Stimulated activated CD4-positive, alpha-beta T cell treated with anti-CD3 and anti-CD28 coated beads, Interleukin-1b, Interleukin-23, amount 100 ng/mL, for 48 hours (primary cell): ENCODE measurements around the gene DNAJC17.
A peak's percentile ranks its signal among the peaks of the same experiment; 100 is the strongest.

Source experiments
- DNase-seq: peaks from one replicate; pipeline ENCODE4 v3.0.0-alpha.2; 2020

Gene DNAJC17

DNA sequence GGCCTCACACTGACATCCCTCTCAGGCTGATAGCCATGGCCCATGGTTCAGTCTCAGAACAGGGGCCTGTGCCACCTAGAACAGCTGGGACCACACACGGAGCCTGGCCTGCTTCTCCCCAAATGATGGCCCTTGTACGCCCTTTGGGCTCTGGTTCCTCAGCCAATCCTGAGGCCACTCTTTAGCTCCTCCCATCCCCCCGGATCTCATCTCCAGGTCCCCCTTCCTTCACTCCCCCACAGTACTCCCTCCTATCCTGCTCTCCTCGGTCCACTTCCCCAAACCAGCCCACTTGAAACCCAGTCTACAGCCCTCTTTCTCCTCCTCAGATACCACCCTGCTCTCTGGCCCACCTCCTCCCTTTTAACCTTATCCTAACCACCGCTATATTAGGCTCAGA lies 18.2 kb downstream of the DNAJC17 start:
- DNase-seq: no peak

DNA sequence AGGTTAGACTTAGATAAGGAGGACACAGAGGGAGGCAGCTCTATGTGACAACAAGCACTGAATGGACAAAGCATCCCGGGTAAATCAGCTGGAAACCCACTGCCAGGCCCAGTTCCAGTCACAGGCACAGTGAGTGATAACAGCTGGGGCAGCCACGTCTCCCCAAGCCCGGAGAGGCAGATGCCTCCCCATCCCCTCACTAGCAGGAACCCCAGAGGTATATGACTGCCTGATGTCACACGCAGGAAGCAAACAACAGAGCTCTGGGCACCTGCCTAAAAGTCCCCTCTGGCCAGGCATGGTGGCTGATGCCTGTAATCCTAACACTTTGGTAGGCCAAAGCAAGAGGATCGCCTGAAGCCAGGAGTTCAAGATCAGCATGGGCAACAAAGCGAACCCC lies 19.3 kb downstream of the DNAJC17 start:
- DNase-seq: no peak

DNA sequence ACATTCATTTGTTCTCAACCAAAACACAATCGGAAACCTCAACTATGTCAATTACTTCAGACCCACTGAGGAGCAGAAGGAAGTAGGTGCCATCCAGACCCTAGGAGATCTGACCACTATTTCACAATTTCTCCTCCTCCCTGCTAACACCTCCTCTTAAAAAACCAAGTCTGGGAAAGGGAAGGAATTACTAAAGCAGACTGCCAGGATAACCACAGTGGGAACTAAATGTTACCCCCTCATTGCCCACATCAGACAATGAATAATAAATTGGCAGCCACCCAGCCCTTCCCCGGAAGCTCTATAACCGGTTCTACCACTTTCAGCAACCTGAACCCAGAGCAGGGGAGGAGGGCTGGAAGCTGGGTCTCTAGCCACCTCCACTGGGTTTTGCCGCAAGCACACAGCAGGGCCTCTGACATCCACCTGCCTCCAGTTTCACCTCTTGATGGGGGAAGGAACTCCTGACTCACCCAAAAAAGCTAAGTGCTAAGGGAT lies 19.9 kb downstream of the DNAJC17 start:
- peak; percentile 71 for DNase-seq

DNA sequence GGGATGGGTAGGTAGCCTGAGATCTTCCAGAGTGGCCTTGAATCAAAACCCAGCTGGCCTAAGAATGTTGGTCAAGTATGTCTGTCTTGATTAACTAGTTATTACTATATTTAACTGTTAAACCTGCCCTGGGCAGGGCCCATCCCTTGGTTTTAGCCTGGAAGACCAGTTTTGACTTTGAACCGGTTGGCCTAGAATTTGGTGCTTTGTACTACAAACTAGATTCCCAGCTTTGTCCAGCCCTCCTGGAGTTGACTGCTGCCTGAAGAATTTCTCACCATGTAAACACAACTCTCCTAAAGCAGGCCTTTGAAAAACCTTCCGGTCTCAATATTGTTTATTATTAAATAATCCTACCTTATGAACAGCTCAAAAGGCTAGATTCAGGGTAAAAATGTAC lies 21.5 kb downstream of the DNAJC17 start:
- DNase-seq: no peak

DNA sequence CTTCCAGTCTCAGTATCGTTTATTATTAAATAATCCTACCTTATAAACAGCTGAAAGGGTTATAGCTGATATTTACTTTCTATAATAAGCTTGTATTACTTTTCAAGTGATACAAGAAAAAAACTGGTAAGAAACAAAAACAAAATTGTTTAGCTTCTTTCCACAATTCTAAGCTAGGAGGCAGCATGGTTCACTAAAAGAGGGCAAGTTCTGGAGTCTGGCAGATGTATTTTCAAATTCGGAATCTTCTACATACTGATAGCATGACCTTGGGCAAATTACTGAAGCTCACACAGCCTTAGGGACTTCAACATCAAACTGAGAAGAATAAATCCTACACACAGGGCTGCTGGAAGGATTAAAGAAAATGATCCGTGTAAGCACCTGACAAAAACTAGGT lies 22.1 kb downstream of the DNAJC17 start:
- DNase-seq: no peak

DNA sequence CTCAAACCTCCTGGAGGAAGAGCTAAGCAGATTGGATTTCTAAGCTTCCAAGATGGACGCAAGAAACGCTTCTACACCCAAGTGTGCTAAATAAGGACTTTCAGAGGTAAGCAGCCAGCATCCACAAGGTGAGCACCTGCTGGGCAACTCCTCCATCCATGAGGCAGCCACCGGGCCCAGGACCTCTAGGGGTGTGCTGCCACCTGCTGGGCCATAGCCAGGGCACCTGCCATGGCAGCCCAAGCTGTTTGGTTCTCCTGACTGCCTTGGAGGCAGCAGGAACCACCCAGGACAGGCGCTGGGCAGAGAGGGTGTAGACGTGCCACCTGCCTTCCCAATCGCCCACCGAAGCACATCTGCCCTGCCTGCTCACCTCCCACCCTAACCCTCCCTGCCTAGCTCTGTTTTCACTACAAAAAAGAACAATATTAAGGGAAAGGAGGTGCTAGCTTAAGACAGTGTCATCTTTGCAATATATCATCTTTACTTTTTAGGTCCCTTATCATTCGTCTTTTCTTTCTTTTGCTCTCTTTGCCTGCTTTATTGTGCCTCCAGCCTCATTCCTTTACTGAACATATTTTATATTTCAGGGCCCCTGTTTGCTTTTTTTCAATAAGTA lies 24.6 kb downstream of the DNAJC17 start:
- DNase-seq: peak; percentile 83

DNA sequence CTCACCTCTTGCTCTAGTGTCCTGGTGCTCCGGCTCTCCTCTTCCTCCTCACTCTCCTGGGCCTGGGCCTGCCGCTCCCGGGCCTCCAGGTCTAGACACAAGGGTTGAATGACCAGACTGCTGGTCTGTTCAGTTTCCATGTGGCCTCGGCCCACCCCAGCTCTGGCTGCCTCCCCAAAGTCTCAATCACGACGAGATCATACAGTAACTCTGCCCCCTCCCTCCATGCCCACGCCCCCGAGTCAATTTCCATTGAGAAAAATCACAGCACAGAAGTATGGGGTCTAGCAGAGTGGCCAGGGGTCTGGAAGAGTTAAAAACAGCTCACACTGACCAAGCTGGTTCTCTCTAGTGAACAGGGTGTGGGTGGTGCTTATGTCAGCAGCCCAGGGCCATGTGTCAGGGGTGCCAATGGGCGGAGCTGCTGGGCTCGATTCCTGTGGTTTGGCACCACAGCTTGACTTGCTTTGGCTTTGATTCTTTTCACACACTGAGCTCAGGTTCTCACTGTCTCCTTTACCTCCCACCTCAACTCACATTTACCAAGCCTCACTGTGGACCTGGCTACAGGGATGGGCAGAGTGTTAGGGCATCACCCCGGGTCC lies 30.6 kb downstream of the DNAJC17 start:
- DNase-seq: peak; percentile 46

DNA sequence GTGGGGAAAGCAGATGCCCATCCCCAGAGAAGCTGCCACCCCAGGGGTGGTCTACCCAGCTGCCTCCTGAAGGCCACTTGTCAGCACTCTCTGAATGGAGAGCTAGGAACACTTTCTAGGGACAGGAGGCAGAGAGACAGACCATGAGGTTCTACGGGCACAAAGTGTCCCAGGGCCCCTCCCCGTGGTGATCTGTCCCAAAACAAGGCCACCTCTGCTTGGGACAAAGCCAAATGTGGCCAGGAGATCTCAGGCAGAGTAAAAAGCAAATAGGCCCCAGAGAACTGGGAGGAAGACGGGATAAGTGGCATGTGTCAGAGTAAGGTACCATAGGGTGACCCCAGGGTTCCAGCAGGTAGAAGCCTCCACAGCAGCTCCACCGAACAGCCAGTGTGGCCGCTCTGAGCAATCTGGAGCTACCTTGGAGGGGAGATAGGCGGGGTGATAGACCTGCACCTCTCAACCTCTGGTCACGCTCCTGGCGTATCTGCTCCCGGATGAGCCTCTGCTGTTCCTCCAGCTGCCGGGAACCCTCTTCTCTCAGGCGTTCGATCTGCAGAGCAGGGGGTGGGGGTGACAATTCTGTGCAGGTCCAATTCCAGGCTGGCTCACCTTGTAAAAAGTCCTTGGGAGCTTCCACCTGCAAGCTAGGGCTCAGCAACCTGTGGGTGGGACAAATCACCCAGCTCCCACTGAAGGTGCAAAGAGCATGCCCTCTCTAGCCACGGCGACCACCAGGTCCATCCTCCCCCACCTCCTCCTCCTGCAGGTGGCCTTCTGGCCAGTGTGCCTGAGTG lies 31.3 kb downstream of the DNAJC17 start:
- no peak for DNase-seq

DNA sequence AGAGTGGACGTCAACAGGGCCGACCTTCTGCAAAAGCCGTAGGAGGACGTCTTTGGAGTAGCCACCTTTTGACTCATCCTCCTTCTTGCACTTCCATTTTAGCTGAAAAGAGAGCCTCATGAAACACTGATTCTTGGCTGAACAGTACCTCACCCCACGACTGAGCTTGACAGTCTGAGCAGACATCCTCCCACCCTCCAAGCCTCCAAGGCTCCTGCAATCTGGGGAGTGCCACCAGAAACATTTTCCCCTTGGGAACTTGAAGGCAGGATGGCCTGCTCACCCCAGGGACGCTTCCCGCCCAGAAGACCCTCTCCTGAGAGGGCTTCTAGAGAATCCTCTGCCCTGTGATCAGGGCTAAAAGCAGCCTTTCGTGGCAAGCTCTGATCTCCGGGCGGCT lies 32.3 kb downstream of the DNAJC17 start:
- DNase-seq: no peak

DNA sequence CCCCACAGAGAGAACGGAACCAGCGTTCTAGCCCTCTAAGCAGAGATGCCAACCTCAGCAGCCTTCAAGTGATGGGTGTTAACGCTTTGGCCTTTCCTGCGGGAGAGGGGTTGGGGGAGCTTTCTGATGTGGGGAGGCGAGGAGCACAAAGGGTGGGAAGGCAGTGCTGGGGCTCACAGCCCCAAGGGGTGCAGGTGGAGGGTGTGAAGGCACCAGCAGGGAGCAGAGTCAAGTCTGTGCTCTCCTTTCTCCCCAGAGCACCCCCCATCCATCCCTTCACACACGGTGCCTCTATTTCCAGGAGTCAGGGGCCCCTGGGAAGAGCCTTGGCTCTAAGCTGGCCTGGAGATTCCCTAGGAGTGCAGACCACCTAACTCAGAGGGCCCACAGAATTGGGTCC lies 33.4 kb downstream of the DNAJC17 start:
- no peak for DNase-seq

DNA sequence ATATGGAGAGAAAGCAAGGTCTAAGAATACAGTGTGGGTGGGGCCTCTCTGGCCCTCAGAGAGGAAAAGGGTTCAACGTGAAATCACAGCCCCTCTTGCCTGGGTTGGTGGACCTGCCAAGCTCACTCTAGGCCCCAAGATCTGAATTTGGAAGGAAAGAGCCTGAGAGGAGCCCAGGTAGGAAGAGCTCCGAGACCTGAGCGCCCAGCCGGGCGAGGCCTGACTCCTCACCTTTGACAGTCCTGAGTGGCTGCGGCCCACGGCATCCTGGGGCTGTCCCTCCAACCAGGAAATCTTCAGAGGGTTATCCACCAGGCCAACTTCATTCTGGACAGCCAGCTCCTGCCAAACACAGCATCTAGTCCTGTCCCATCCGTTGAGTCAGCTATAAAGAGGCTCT lies 33.8 kb downstream of the DNAJC17 start:
- no peak for DNase-seq

DNA sequence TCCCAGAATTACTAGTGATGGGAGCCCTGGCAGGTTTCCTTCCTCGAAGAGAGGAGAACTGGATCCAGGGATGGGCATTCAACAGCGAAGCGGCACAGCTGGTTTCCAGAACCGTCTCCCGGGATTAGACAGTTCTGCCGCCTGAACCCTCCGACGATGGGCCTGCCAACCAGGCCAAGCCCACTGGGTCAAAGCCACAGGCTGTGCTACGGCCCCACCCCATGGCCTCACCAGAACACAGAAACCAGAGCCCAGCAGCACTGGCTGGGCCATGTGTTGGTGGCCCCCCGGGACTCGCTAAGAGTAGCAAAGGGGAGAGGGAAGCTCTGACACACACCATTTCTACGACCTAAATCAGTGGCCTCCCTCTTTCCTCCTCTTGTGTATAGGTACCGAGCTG lies 35.3 kb downstream of the DNAJC17 start:
- no peak for DNase-seq

DNA sequence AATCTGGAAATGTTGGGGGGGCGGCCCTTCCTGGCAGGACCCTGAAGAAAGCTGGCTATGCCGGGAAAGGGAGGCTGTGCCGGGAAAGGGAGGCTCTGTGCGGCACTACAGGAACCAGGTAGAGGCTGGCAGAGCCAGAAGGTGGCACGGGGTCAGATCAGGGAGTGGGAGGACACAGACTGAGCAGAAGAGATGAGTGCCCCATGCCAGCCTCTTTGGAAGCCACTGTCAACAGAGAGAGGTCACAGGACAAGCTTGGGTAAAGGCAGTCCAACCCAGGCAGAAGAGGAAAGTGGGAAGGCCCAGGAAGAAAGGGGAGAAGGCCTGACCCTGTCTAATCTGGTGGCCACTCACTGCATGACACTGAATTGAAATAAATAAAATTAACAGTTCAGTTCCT lies 36.0 kb downstream of the DNAJC17 start:
- DNase-seq: no peak

DNA sequence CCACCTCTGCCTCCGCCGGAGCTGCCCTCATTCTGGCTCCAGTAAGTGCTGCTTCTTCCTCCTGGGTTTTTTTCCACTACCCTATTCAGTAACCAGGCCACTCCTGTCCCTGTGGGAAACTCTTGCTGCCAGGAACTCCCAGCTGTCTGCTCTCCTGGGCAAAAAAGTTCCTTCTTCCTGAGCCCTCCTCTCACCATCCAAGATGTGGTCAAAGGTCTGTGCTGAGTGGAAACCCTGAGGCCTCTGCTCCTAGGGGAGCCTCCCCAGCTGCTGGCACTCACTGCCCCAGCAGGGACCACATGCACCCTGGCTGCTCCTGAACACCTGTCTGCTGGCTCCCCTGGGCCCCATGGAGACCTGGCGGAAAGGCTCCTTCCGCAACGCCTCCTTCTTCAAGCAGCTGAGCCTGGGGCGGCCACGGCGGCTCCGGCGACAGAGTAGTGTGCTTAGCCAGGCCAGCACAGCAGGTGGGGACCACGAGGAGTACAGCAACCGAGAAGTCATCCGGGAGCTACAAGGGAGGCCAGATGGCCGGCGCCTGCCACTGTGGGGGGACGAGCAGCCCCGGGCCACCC lies 37.0 kb downstream of the DNAJC17 start:
- DNase-seq: no peak

DNA sequence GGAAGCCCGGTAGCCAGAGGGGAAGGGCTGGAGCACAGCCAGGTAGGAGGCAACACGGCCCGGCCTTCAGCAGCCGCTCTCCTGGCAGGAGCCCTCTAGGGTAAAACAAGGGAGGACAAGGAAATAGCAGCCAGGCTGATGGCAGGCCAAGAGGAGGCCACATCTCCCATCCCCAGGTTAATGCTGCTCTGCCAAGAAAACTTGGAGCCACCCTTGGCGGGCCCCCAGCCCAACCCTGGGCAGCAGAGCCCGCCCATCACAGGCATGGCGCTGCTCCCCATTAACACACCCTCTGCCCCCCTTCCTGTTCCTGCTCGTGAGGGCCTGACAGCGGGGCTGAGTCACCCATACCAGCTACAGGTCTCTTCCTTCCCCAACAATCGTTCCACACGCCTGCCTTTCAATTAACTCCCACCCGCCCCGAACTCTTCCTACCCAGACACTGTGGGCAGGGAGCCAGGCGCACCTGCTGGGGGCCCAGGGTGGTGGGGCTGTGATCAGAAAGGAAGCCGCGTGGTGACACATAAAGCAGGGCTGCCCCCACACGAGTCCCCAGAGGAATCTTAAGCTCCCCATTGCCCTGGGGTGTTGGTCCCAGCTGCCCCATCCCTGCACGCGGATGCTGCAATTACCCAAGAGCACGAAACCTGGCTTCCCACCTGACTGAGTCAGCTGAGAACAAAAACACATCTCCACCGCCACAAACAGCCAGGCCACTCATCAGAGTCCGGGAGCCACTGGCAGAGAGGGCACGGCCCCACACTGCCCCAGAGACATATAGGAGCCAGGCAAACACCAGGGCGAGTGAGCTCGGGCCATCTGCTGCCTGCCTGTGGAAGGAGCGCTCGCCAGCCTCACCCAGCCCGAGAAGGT lies 37.8 kb downstream of the DNAJC17 start, which contains the start of gene C15orf62:
Gene C15orf62, plus strand, starts transcription at position 707 of the 873 bp plus-strand sequence. CDS start 516 bp downstream, outside the sequence.
- peak; percentile 66 for DNase-seq

DNA sequence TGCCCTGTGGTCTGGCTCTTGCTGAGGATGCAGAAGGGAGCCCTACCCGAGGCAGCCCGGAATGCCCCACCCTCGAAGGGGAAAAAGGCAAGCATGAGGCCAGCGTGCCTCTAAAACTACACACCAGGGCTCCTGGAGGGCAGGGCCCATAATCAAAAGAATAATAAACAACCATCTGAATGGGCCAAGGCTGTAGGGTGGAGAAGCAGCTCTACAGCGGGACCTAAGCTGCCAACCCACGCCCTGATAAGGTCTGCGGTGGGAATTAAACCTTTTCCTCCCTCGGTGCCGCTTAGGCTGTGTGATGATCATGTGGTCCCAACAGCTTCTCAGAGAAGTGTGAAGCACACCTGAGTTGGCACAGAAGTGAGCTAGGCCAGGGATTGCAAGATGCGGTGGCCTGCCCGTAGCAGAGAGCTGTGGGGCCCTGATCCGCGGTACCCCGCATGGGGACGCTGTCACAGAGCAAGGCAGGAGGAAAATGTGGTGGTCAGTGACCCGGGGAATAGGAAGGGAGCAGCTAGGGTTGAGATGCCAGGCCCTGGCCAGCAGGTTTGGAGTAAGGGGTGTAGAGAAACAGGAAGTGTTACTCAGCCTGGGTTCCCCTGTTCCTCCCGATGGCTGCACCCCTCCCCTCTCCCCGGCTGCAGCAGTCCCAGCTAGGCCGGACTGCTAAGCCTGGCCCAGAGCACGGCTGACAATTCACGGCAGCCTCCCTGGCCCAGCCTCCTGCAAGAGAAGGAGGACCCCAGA lies 38.6 kb downstream of the DNAJC17 start:
- DNase-seq: no peak

DNA sequence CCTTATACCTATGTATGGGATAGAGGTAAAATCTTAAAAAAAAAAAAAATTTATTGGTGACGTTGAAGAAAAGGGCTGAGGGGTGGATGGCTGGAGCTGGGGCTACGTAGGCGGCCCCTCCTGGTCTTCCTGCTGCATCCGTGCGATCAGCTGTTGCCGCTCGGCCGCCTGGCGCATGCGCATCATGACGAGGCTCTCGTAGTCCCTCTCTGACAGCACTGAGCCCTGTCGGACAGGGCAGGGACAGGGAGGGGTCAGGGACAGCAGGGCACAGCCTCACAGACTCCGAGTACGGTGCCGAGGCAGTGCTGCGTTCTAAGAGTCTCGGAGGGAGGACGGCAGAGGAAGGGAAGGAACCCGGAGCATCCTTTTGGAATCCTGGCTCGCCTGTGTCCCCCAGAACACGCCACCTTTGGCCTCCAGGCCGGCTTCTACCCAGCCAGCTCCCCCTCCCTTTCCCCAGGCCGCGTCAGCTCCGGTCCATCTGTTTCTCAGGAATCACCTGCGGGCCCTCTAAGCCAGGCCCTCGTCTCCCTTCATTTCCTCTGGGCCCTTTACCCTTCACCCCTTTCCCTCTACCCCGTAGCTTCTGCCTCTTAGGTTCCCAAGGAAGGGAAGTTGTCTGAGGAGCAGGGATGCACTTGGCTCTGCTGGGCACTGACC lies 39.3 kb downstream of the DNAJC17 start:
- no peak for DNase-seq

DNA sequence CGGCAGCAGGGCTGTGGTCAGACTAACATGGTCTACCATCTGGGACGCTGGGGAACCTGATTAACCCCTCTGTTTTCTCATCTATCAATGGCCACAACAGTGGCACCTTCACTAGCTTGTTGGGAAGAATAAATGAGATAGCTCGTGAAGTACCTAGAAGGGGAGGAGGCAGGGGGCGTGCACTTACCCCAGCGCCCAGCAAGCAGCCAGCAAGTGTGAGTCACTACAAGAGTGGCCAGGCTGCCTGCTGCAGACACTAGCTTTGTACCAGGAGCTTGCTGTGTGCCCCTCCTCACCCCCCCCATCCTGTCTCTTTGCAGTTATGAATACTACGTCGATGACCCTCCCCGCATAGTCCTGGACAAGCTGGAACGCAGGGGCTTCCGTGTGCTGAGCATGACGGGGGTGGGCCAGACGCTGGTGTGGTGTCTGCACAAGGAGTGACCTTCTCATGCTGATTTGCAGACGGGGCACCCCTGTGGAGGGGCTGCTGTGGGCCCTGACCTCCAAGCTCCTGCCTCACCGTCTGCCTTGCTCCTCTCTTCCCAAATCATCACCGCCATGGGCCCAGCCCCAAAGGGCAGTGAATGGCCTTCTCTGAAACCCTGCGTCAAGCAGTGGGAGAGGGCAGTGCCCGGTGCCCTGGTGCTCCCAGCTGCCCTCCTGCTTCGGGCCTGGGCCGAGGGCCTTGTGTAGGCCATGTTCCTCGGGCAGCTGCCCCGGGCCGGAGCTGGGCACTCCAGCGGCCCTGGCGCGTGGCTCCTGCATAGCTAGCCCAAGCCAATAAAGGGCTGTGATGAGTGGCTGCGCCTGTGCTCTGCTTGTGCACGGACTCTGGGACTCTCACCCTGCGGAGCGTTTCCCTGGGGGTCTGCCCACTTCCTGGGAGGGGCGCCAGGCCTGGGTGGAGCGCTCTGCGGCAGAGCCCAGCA lies 40.1 kb downstream of the DNAJC17 start:
- DNase-seq: no peak

DNA sequence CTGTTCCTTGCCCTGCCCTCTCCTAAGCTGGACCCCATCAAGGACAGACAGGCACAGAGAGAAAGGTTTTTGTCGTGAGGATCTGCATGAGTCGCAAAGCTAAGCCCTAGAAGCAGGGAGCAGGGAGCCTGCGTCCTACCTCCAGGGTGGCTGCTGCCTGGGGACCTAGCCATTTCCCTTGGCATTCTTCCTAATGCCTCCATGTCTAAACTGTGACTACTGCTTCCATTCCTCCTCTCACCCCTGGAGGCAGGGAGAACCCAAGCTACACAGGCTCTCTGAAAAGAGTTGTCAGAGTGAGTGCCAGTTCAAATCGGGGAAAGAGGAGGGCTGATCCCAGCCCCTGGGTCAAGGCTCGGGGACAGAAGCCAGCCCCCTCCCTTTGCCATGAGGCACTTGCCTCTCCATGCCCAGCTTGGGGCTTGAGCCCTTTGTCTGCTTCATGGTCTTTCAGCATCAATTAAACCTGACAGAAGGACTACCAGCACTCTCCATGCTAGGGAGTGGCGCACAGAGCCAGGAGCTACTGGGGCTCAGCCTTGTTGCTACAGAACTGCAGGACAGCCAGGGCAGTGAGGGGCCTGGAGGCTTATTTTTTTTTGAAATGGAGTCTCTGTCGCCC lies 41.0 kb downstream of the DNAJC17 start:
- DNase-seq: no peak
